Kidney (tissue), 14 donors: ENCODE data around the gene DISC1. TPM values are rescaled to one million over a fixed set of nuclear protein-coding genes. Genes with fewer than 3 reads are reported as not detected.

Source experiments
- DNase-seq, 5 donors: peaks; one replicate each; pipeline ENCODE4 v3.0.0-alpha.2; 2013 to 2020
- FAIRE-seq: peaks from 2 replicates; lab custom pipeline; 2012; peaks lifted over from hg19 to GRCh38; lab: Jason Lieb, UNC
- H3K27ac ChIP-seq, 2 donors: one replicate each; pipeline ENCODE4 v1.7.0; 2013; ENCODE audit warnings: low read depth in 2 of 2, low read length in 2 of 2, inconsistent platforms in 1 of 2
- H3K27me3 ChIP-seq: one replicate; pipeline ENCODE4 v1.7.1; 2013; ENCODE audit warnings: low read length, inconsistent platforms; ENCODE audit not compliant: control insufficient read depth, insufficient read depth
- H3K36me3 ChIP-seq, 3 donors: one replicate each; pipeline versions ENCODE4 v1.7.0 to v1.7.1; 2013; ENCODE audit warnings: low read length in 3 of 3, control low read depth in 1 of 3, inconsistent platforms in 1 of 3; ENCODE audit not compliant: insufficient read depth in 3 of 3, control insufficient read depth in 2 of 3
- H3K4me1 ChIP-seq, 3 donors: one replicate each; pipeline versions ENCODE4 v1.7.0 to v1.7.1; 2013; ENCODE audit warnings: low read length in 3 of 3, inconsistent platforms in 1 of 3, low read depth in 1 of 3; ENCODE audit not compliant: control insufficient read depth in 2 of 3, insufficient read depth in 2 of 3
- H3K4me3 ChIP-seq, 3 donors: one replicate each; pipeline versions ENCODE4 v1.7.0 to v1.8.1; 2013; ENCODE audit warnings: low read length in 3 of 3, control low read depth in 1 of 3, inconsistent platforms in 1 of 3
- H3K9ac ChIP-seq, 3 donors: one replicate each; pipeline versions ENCODE4 v1.7.0 to v1.7.1; 2013; ENCODE audit warnings: low read length in 3 of 3, control low read depth in 1 of 3, inconsistent platforms in 1 of 3
- H3K9me3 ChIP-seq, 3 donors: one replicate each; pipeline versions ENCODE4 v1.7.0 to v1.7.1; 2013; ENCODE audit warnings: low read length in 3 of 3, control low read depth in 1 of 3, inconsistent platforms in 1 of 3; ENCODE audit not compliant: control insufficient read depth in 2 of 3, insufficient read depth in 1 of 3
- CTCF ChIP-seq: IDR thresholded peaks from 3 replicates; pipeline ENCODE4 v1.5.1; 2012; ENCODE audit warnings: mild to moderate bottlenecking, moderate library complexity, borderline replicate concordance; ENCODE audit not compliant: insufficient read depth; ENCODE audit errors: extremely low read depth
- intact Hi-C: fragments of 100-400 bp; cut with DNase I; formaldehyde crosslinking; loops from one replicate; pipeline ENCODE4 v1.11.1; 2022
- polyA plus RNA-seq: library from polyadenylated mRNA; stranded (reverse); fragments of 350-450 nt; fragmentation: Illumina TruSeq; extraction: RNeasy Lipid Tissue Mini Kit (QIAGEN cat#74804); gene quantifications from one replicate; pipeline ENCODE4 v1.2.3, GENCODE V29; 2014; ENCODE audit warnings: low read depth, low replicate concordance; ENCODE audit not compliant: insufficient read depth
- total RNA-seq: library from RNA; stranded (reverse); fragmentation: NEBNext Ultra II Directional; extraction: Animal tissue kit (Norgen Biotek cat#: 25700); gene quantifications from one replicate; pipeline ENCODE4 v1.2.1, GENCODE V29; 2021
- donor health status: control.
- donor health status: control.
- donor health status: control.
- donor health status: control.
- donor health status: control.
- donor health status: DM: yes; HTN: yes; CAD: no.
- donor health status: Normal renal cell carcinoma (clear cell type).

The DISC1 gene
- total and polyA plus RNA-seq, 2 donors from 2014 or later, result 0.80 to 15.9 TPM

GRCh38 chr1:231934797-231935196 is 308.2 kb downstream of the DISC1 start:
- peak in 1 of 5 donors; percentile 75 for DNase-seq
- FAIRE-seq, result no peak

GRCh38 chr1:231935856-231936255 is 309.3 kb downstream of the DISC1 start:
- H3K4me3 ChIP-seq, result no peak overlapping the region
- intact Hi-C loops, result no loop called here
- no peak overlapping the region for H3K27ac ChIP-seq
- no peak for FAIRE-seq
- H3K36me3 ChIP-seq, result no peaks in the 10 kb centered on the region
- H3K9me3 ChIP-seq, result peaks cover 0 to 5% (median 4%) of the 10 kb centered on the region in 3 donors
- H3K4me1 ChIP-seq, result no peaks in the 10 kb centered on the region
- DNase-seq, result no peak
- H3K27me3 ChIP-seq, result no peaks in the 10 kb centered on the region
- no peak overlapping the region for H3K9ac ChIP-seq
- no peak for TF ChIP-seq CTCF

More at GRCh38 chr1:231934797-231935196, 308.2 kb downstream of the DISC1 start:
- Histone ChIP-seq H3K4me1 (no peaks in the 10 kb centered on the region), H3K4me3 (no peak overlapping the region), H3K36me3 (no peaks in the 10 kb centered on the region), H3K27me3 (no peaks in the 10 kb centered on the region), H3K9ac (no peak overlapping the region), H3K9me3 (peaks cover 0 to 5% (median 4%) of the 10 kb centered on the region in 3 donors), H3K27ac (no peak overlapping the region)
- intact Hi-C loops, result no loop called here
- no peak for TF ChIP-seq CTCF

- H3K36me3 ChIP-seq, result no peaks in the 10 kb centered on the region
Observed at GRCh38 chr1:231936983-231937775, 310.6 kb downstream of the DISC1 start.

More at GRCh38 chr1:231936983-231937775, 310.6 kb downstream of the DISC1 start:
- no peak overlapping the region for H3K9ac ChIP-seq
- no peaks in the 10 kb centered on the region for H3K27me3 ChIP-seq
- no peak overlapping the region for H3K4me3 ChIP-seq
- intact Hi-C loops, result no loop called here
- no peak for TF ChIP-seq CTCF
- H3K4me1 ChIP-seq, result no peaks in the 10 kb centered on the region
- no peak overlapping the region for H3K27ac ChIP-seq
- FAIRE-seq, result no peak
- H3K9me3 ChIP-seq, result peaks cover 0 to under 1% (median 0%) of the 10 kb centered on the region in 3 donors
- peak in 4 of 5 donors; percentile 56 to 76 (median 65) for DNase-seq
